ENCODE measurements around the gene GRIN2C.

GRIN2C gene

DNA sequence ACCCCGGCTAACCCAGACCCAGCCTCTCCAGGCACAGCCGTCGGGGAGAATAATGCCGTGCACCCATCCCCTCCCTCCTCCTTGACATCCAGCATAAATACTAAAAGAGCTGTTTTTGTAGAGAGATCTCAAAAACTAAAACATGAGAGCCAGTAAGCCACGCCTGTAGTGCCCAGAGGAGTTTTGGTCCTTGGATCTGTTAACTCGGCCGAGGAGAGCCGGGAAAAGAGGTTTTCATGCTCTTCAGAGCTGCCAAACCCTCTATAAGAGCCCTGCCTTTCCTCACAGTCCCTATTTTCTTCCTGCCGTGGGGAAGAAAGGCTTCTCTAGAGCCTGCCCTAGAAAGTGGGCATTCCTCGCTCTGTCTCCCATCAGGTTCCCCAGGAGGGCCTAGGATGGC, 53.4 kb downstream of the GRIN2C start:
- H3K4me1 ChIP-seq (ENCODE audit: low read length) = no peaks in the 10 kb centered on the region
- H3K9me3 ChIP-seq (ENCODE audit: insufficient read depth, low read length) = no peaks in the 10 kb centered on the region
- H3K4me3 ChIP-seq (ENCODE audit: low read length) = no peak overlapping the region
- no peaks in the 10 kb centered on the region for H3K36me3 ChIP-seq (replicated peaks; ENCODE audit: low read depth, low read length)
- no peaks in the 10 kb centered on the region for H3K79me2 ChIP-seq (ENCODE audit: low read length)
- H3K27ac ChIP-seq (ENCODE audit: low read length) = no peak overlapping the region
- no peak overlapping the region for H3K9ac ChIP-seq (ENCODE audit: low read length)
- no peak for TF ChIP-seq EZH2phosphoT487 (IDR thresholded peaks at IDR 0.05; ENCODE audit: low read depth)
- TF ChIP-seq, protein P1, sequence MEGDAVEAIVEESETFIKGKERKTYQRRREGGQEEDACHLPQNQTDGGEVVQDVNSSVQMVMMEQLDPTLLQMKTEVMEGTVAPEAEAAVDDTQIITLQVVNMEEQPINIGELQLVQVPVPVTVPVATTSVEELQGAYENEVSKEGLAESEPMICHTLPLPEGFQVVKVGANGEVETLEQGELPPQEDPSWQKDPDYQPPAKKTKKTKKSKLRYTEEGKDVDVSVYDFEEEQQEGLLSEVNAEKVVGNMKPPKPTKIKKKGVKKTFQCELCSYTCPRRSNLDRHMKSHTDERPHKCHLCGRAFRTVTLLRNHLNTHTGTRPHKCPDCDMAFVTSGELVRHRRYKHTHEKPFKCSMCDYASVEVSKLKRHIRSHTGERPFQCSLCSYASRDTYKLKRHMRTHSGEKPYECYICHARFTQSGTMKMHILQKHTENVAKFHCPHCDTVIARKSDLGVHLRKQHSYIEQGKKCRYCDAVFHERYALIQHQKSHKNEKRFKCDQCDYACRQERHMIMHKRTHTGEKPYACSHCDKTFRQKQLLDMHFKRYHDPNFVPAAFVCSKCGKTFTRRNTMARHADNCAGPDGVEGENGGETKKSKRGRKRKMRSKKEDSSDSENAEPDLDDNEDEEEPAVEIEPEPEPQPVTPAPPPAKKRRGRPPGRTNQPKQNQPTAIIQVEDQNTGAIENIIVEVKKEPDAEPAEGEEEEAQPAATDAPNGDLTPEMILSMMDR (IDR thresholded peaks at IDR 0.05; ENCODE audit: low read depth, low read length) = no peak
- H3K4me2 ChIP-seq (ENCODE audit: low read length) = no peak overlapping the region
- no peaks in the 10 kb centered on the region for H4K20me1 ChIP-seq (ENCODE audit: insufficient read depth, low read length)
- H2AFZ ChIP-seq (ENCODE audit: low read depth, low read length) = no peak overlapping the region
- H3K27me3 ChIP-seq (ENCODE audit: low read depth, low read length) = no peaks in the 10 kb centered on the region

DNA sequence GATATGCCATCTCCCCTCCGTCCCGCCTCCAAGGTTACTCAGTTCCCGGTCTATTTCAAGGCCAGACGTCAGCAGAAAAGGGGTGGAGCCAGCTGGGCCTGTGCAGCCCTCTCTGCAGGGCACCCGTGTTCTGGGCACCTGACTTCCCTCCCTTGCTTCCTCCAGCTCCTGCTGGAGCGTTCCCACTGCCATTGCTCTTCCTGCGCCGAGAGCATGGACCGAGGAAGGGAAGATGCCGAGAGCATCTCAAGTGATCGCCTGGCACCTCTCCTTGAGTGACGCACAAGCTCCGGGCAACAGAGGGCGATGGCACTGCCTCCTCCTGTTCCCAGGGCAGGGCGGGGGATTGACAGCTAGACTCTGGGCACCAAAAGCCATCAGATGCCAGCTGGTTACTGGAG, 54.1 kb downstream of the GRIN2C start:
- Histone ChIP-seq H4K20me1 (ENCODE audit: insufficient read depth, low read length) (no peaks in the 10 kb centered on the region), H3K27ac (ENCODE audit: low read length) (no peak overlapping the region), H3K4me1 (ENCODE audit: low read length) (no peaks in the 10 kb centered on the region), H3K9ac (ENCODE audit: low read length) (no peak overlapping the region), H3K4me3 (ENCODE audit: low read length) (no peak overlapping the region), H3K79me2 (ENCODE audit: low read length) (no peaks in the 10 kb centered on the region), H3K27me3 (ENCODE audit: low read depth, low read length) (no peaks in the 10 kb centered on the region), H2AFZ (ENCODE audit: low read depth, low read length) (no peak overlapping the region), H3K36me3 (replicated peaks; ENCODE audit: low read depth, low read length) (no peaks in the 10 kb centered on the region), H3K9me3 (ENCODE audit: insufficient read depth, low read length) (no peaks in the 10 kb centered on the region), H3K4me2 (ENCODE audit: low read length) (no peak overlapping the region)
- TF ChIP-seq EZH2phosphoT487 (IDR thresholded peaks at IDR 0.05; ENCODE audit: low read depth) = no peak
- TF ChIP-seq, protein P1 (IDR thresholded peaks at IDR 0.05; ENCODE audit: low read depth, low read length) = no peak

DNA sequence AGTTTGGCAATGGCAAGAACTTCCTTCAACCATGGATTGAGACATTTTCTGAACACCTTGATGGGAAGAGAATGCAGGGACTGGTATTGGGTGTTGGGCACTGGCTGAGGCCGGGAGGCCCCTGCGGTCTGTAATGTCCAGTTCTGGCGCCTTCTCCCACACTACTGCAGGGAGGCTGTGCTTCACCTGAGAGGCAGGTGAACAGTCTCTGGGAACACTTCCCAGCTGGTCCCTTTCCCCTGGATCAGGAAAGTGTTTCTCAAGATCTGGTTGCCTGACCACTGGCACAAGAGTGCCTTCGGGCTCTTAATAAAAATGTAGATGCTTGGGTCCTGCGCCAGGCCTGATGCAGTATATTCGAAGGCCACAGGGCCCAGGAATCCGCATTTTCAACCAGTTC, 55.0 kb downstream of the GRIN2C start:
- H3K4me3 ChIP-seq (ENCODE audit: low read length) = no peak overlapping the region
- no peaks in the 10 kb centered on the region for H4K20me1 ChIP-seq (ENCODE audit: insufficient read depth, low read length)
- H3K27me3 ChIP-seq (ENCODE audit: low read depth, low read length) = no peaks in the 10 kb centered on the region
- TF ChIP-seq, protein P1 (IDR thresholded peaks at IDR 0.05; ENCODE audit: low read depth, low read length) = no peak
- no peak for TF ChIP-seq EZH2phosphoT487 (IDR thresholded peaks at IDR 0.05; ENCODE audit: low read depth)
- H3K36me3 ChIP-seq (replicated peaks; ENCODE audit: low read depth, low read length) = no peaks in the 10 kb centered on the region
- no peak overlapping the region for H3K4me2 ChIP-seq (ENCODE audit: low read length)
- H3K4me1 ChIP-seq (ENCODE audit: low read length) = no peaks in the 10 kb centered on the region
- no peaks in the 10 kb centered on the region for H3K79me2 ChIP-seq (ENCODE audit: low read length)
- H3K9me3 ChIP-seq (ENCODE audit: insufficient read depth, low read length) = no peaks in the 10 kb centered on the region
- H3K27ac ChIP-seq (ENCODE audit: low read length) = no peak overlapping the region
- H2AFZ ChIP-seq (ENCODE audit: low read depth, low read length) = no peak overlapping the region
- no peak overlapping the region for H3K9ac ChIP-seq (ENCODE audit: low read length)

DNA sequence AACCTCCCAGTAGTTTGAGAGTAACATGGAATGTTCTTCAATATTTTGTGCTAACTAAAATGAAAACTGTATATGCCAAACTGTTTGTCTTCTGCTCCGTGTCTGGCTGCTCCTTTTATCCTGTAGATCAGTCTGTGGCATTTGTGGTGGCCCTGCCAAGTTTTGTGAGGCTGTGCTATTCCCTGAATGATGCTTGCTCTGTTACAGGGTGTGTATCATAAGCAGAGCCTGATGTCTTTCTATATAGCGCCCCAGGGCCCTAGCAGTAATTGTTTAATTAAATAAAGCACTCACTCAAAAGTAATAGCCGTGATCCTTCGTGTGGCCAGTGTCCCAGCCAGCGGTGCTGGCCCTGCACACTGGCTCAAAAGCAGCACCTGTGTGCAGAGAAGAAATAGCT, 55.7 kb downstream of the GRIN2C start:
- no peak overlapping the region for H3K9ac ChIP-seq (ENCODE audit: low read length)
- H3K27me3 ChIP-seq (ENCODE audit: low read depth, low read length) = no peaks in the 10 kb centered on the region
- TF ChIP-seq, protein P1 (IDR thresholded peaks at IDR 0.05; ENCODE audit: low read depth, low read length) = no peak
- no peak for TF ChIP-seq EZH2phosphoT487 (IDR thresholded peaks at IDR 0.05; ENCODE audit: low read depth)
- no peak overlapping the region for H3K4me3 ChIP-seq (ENCODE audit: low read length)
- H4K20me1 ChIP-seq (ENCODE audit: insufficient read depth, low read length) = no peaks in the 10 kb centered on the region
- H3K36me3 ChIP-seq (replicated peaks; ENCODE audit: low read depth, low read length) = no peaks in the 10 kb centered on the region
- H3K9me3 ChIP-seq (ENCODE audit: insufficient read depth, low read length) = no peaks in the 10 kb centered on the region
- H2AFZ ChIP-seq (ENCODE audit: low read depth, low read length) = no peak overlapping the region
- H3K79me2 ChIP-seq (ENCODE audit: low read length) = no peaks in the 10 kb centered on the region
- no peaks in the 10 kb centered on the region for H3K4me1 ChIP-seq (ENCODE audit: low read length)
- no peak overlapping the region for H3K27ac ChIP-seq (ENCODE audit: low read length)
- no peak overlapping the region for H3K4me2 ChIP-seq (ENCODE audit: low read length)

All from OCI-LY3 (cell line).